Urothelium cell line (cell line): ENCODE measurements around the gene CUX1.
"Not testable (repeated sequence)": the region's sequence is repeated elsewhere in the genome, so short reads cannot be mapped to it uniquely, and the experiment has no call there.

Experiments used
- DNase-seq: peaks from one replicate; pipeline ENCODE4 v3.0.0; 2011; ENCODE audit warnings: low spot score, mixed read lengths
- FAIRE-seq: peaks from 2 replicates; lab custom pipeline; 2011; peaks lifted over from hg19 to GRCh38; lab: Jason Lieb, UNC

CUX1 gene

GRCh38 chr7:101867265-101867664, 49.8 kb downstream of the CUX1 start:
- no peak for FAIRE-seq
- DNase-seq = no peak

GRCh38 chr7:101867681-101868080, 50.3 kb downstream of the CUX1 start:
- DNase-seq, FAIRE-seq: not testable (repeated sequence)

DNA sequence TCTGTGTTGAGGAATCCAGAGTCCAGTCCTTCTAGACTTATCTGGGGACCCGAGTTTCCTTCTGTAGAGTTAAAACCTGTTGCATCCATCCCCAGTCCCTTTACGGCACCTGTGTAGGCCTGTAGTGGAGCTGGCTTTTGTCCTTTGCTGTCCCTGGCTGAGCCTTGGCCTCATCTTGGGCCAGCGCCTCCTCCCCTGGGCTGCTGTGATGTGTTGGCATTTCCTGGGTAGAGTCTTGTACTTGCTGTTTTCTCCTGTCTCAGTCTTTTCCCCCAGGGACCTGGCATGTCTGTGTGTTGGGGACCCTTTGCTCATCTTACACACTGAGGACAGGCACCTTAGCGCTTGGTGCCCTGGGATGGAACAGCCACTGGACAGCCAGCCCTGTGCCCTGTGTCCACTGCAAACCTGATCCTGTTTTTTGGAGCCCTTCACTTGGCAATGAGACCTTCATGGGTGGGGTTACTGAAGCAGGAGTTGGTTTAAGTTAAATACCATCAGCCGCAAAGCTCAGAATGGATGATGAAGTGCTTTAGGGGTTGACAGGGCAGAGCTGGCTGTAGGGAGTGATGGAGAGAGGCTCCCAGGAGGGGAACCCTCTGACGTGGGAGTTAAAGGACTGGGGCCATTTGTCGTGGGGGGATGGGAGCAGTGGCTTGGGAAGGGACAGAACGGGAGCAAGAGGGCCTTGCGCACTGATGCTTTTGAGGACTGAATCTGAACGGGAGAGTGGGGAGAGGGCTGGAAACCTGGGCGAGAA, 50.9 kb downstream of the CUX1 start:
- DNase-seq (no peak), FAIRE-seq (no peak)

GRCh38 chr7:101869026-101869900, 51.8 kb downstream of the CUX1 start:
- DNase-seq = no peak
- no peak for FAIRE-seq

DNA sequence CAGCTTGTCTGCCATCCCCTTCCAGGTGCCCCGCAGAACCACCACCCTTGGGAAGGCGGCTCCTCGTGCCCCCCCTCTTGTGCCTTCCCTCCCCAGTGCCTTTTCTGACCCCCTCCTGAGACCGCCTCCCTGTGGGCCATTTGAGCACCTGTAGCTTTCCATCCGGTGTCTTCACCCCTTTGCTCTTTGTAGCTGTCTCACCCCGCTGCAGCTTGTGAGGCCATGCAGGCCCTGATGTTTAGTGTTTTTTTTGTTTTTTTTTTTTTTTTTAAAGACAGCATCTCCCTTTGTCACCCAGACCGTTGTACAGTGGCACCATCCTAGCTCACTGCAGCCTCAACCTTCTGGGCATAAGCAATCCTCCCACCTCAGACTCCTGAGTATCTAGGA, 52.5 kb downstream of the CUX1 start:
- FAIRE-seq (no peak), DNase-seq (no peak)

GRCh38 chr7:101870361-101871062, 53.1 kb downstream of the CUX1 start:
- DNase-seq (no peak), FAIRE-seq (no peak)

GRCh38 chr7:101871351-101871750, 53.9 kb downstream of the CUX1 start:
- no peak for DNase-seq
- no peak for FAIRE-seq

GRCh38 chr7:101874028-101874427, 56.6 kb downstream of the CUX1 start:
- FAIRE-seq = no peak
- DNase-seq = no peak

DNA sequence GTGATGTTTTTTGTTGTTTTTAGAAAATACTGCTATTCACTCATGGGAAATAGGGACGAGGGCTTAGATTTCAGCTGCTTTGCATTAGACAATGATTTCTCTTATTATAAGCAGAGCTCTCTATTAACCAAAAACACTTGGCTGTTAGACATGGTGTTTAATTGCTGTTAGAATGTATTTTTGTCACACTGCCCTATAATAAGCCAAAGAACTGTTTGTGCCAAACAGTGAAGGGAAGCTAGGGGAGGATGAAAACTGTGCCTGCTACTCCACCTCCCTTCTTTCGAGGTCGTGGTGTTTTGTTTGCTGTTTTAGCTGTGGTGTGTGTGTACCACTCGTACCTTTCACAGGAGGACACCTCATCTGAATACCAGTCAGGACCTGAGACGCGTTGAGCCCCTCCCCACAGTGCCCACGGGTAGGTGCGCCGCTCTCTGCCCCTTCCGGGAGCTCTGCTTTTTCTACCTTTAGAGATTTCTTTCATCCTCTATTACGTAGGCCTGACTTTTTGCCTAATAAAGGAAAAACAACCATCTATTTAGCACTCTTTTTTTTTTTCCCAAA, 57.9 kb downstream of the CUX1 start:
- DNase-seq (no peak), FAIRE-seq (no peak)

- FAIRE-seq = no peak
Measured at GRCh38 chr7:101877882-101878591, 60.6 kb downstream of the CUX1 start.

GRCh38 chr7:101878938-101879337, 61.5 kb downstream of the CUX1 start:
- no peak for FAIRE-seq
- no peak for DNase-seq

More at GRCh38 chr7:101877882-101878591, 60.6 kb downstream of the CUX1 start:
- DNase-seq = no peak

GRCh38 chr7:101879565-101879964, 62.1 kb downstream of the CUX1 start:
- FAIRE-seq = no peak

DNA sequence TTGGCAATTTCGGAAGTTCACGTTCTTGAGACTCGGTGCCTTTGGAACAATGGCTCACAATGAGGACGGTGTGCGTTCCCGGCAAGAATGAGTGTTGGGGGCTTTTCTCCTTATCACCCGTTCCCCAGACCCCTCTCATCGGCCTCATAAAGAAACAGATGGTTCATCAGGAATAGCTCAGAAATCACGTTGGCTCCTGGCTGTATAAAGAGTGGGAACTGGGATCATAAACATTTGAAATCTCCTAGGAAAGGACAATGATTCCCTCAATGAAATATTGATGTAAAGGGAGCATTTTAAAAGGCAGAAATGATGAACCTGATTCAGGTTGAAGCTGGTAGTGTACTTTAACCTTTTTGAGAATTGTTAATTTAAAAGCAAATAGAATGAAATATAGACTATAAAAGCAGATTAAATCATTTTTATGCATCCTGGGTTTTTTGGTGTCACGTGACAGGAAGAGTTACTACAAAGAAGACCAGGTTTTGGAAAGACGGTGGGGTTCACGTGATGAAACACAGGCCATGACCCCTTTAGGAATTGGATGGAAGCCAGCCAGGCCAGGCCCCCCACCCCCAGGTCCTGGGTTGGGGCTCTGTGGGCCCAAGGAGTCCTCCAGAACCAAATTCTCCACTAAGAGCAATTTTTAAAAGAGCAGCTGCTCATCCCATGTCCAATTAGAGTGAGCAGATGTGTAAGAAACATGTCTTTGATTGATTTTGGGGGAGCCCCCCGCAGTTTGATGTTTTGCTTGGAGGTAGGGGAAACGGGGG, 63.0 kb downstream of the CUX1 start:
- FAIRE-seq = no peak

More at GRCh38 chr7:101879565-101879964, 62.1 kb downstream of the CUX1 start:
- DNase-seq = no peak

GRCh38 chr7:101882005-101882421, 64.6 kb downstream of the CUX1 start:
- DNase-seq = no peak
- no peak for FAIRE-seq

More for the DNA sequence above, 63.0 kb downstream of the CUX1 start:
- DNase-seq = no peak

DNA sequence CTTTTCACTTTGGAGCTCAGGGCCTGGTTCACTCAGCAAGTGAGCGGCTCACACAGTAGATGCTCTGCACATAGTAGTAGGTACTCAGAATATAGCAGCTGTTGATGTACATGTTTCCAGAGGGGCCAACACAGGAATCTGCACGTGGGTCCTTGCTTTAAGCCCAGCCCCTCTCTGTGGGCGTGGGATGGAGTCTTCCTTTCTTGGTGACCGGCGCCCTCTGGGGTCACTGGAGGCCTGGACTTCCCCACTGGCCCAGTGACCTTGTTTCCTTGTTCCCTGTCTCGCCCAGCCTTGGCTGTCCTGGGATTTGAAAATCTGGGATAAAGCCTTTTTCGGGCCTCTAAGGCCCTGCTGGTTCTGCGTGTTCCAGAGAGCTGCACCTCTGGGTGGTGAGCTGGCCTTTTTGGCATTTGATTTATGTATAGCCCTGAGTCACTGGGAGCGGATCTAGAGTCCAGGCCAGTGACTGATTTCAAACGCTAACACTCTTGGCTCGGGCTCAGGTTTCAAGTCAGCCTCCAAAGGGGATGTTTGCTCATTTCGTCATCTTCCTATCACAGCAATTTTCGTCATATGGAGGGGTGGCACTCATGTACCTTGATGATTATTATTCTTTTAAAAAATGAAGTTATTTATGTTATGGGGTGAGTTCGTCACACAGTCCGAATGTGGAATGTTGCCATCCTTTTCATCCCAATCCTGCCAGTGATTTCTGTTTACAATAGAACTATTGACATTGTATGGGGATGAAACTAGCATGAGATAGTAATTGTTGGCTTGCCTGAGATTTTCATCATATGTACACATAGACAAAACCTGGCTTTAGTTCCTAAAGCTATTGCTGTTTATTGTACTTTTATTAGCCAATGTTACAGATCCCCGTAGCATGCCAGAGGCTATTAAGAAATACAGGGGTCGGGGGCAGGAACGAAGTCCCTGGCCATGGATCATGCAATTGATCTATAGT, 65.5 kb downstream of the CUX1 start:
- DNase-seq (peak; percentile 99), FAIRE-seq (peak; percentile 20)

DNA sequence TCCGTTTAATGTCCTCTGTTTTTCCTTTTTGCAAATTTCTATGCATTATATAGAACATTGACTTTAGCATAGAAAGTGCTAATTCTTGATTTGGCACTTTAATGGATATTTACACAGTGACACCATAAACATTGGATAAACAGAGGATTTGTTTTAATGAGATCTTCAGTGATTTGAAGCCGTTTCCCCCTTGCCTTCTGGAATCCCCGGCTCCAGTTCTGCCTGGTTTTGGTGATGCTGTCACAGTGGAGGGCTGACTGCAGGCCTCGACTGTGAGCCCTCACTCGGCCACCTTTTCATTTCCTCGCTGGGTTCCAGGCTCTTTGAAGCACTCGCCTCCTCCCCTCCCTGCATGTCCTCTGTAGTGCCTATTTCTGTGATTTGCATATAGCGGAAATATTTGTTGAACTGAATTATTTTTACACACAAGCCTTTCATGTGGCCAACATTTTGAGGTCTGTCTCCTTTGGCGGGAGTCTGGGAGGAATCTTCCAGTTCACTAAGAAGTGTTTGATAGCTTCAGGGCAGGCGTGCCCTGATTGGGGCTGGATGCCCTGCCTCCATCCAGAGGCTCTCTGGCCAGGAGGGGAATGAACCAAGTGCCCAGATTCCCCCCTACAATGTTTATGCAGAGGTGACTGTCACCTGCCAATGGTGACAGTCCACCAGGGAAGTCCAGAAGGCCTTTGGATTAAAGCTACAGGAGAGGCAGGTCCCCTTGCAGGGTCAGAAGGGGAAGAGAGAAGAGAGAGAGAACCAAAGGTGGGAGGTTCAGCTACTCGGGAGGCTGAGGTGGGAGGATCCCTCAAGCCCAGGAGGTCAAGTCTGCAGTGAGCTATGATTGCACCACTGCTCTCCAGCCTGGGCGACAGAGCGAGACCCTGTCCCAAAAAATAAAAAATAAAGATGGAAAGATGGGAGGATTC, 67.5 kb downstream of the CUX1 start:
- FAIRE-seq (no peak), DNase-seq (no peak)

- FAIRE-seq (no peak), DNase-seq (no peak)
Measured at GRCh38 chr7:101885597-101885955, 68.2 kb downstream of the CUX1 start.
